H1 (cell line): Measurements from ENCODE around the gene PFKM. TPM values are rescaled to one million over a fixed set of nuclear protein-coding genes. Genes with fewer than 3 reads are reported as not detected.
A peak's percentile ranks its signal among the peaks of the same experiment; 100 is the strongest.

Experiments used
- BRCA1 ChIP-seq: IDR thresholded peaks from 2 replicates; pipeline ENCODE4 v1.6.1; 2012; ENCODE audit warnings: low read depth, low read length, improper control_type of control experiment
- E2F6 ChIP-seq: IDR thresholded peaks from 2 replicates; pipeline ENCODE4 v1.6.1; 2012; ENCODE audit warnings: inconsistent platforms
- EGR1 ChIP-seq: IDR thresholded peaks from 2 replicates; pipeline ENCODE4 v1.6.1; 2011; ENCODE audit warnings: low read depth, low read length, borderline replicate concordance
- KDM4A ChIP-seq: IDR thresholded peaks from one replicate; pipeline ENCODE4 v1.7.1; 2012; ENCODE audit warnings: low read depth, mild to moderate bottlenecking, moderate library complexity, low read length, inconsistent platforms; ENCODE audit not compliant: severe bottlenecking
- PHF8 ChIP-seq: fragments of 200-600 bp; sonication (generic); conservative IDR thresholded peaks from 2 replicates; pipeline ENCODE4 v1.7.1; 2012; ENCODE audit warnings: low read depth, mild to moderate bottlenecking, inconsistent platforms, low read length, moderate library complexity
- POU5F1 ChIP-seq: IDR thresholded peaks from 2 replicates; pipeline ENCODE4 v1.6.1; 2011; ENCODE audit warnings: low read depth, mild to moderate bottlenecking, low read length, moderate library complexity
- RAD21 ChIP-seq, 2 experiments: IDR thresholded peaks in 1 of 2; conservative IDR thresholded peaks in 1 of 2; 2 replicates each; pipeline ENCODE4 v1.6.1; 2011; ENCODE audit warnings: low read depth in 2 of 2, low read length in 2 of 2, improper control_type of control experiment in 1 of 2, inconsistent platforms in 1 of 2, mild to moderate bottlenecking in 1 of 2, moderate library complexity in 1 of 2
- SP2 ChIP-seq: IDR thresholded peaks from 2 replicates; pipeline ENCODE4 v1.6.1; 2012; ENCODE audit warnings: mild to moderate bottlenecking, low read length, inconsistent platforms
- TCF12 ChIP-seq: IDR thresholded peaks from 2 replicates; pipeline ENCODE4 v1.6.1; 2011; ENCODE audit warnings: low read depth, mild to moderate bottlenecking, low read length
- microRNA-seq, 2 experiments: library from miRNA; unstranded; fragments of <30 nt; microRNA quantifications; one replicate each; pipeline versions ENCODE4 to v1.2.0, GENCODE V29; 2016 to 2020; ENCODE audit warnings: borderline microRNAs expressed in 2 of 2, borderline number of aligned reads in 2 of 2, borderline replicate concordance in 1 of 2
- polyA plus RNA-seq, 7 experiments: library from polyadenylated mRNA; depleted of rRNA in 3 of 7; stranded (reverse) in 5 of 7; unstranded in 2 of 7; fragments of >200 nt in 5 of 7; fragments of 200-250 nt in 2 of 7; gene quantifications; 1 replicate in 5 of 7; 2 replicates in 1 of 7; 4 replicates in 1 of 7; pipeline versions ENCODE4 v1.2.1 to v1.2.3, GENCODE V29; 2011 to 2013; ENCODE audit warnings: missing spikeins in 2 of 7, mixed read lengths in 2 of 7
- small RNA-seq: library from polyadenylated mRNA; stranded (forward); fragments of <200 nt; extraction: miRNeasy Mini kit (QIAGEN cat#:217004); gene quantifications from one replicate; pipeline ENCODE3, GENCODE V24; 2013; ENCODE audit not compliant: insufficient read depth
- total RNA-seq: library from RNA; stranded (reverse); fragmentation: NEBNext Ultra II Directional; extraction: Animal tissue kit (Norgen Biotek cat#: 25700); gene quantifications from 2 replicates; pipeline ENCODE4 v1.2.1, GENCODE V29; 2021

The PFKM gene
- total and polyA plus RNA-seq, 2 of the 8 experiments (the other 6 are each of a cell fraction or from before 2014, with no cell fraction given), result 62.6 to 106 TPM

DNA sequence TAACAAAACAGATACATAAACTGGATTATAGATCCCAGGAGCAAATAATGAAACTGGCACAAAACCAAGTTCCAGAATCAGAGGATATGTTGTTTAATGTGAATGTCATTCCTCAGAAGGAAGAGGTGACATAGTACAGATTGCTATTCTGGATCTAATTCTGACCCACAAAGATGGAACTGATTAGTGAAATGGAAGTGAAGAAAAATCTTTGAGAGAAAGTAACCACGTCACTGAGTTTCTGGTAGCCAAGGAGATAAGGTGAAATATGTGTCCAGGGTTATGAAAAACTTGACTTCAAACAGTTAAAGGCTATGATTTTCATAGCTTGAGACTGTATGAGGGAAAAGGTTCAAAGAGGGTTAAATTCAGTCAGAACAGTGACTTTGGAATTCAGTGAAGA, 75.6 kb downstream of the PFKM start (continued):
- TF ChIP-seq E2F6 (no peak), TCF12 (no peak), BRCA1 (no peak), KDM4A (no peak), PHF8 (no peak), POU5F1 (no peak), SP2 (no peak), RAD21 (IDR thresholded peaks at IDR 0.05 in 1 of 2, conservative IDR thresholded peaks at IDR 0.05 in 1 of 2; ENCODE audit: low read depth in 2 of 2, low read length in 2 of 2) (no peak), EGR1 (no peak)

Small RNA genes within 50 kb of the gene (microRNA-seq; reads per million reads assigned to microRNA genes)
- gene MIR6505, result 0.41 to 1.1 reads per million in 2 experiments

Small RNA genes within 50 kb of the gene (small RNA-seq; reads per million reads assigned to genes)
- 8.4 reads per million, percentile 78 among the genes with 10 or more reads in this experiment for gene MIR6505
- not detected for gene RNU6-1203P

Other genes starting within 250 kb of the PFKM start
- gene VDR, start 214.4 kb upstream of the PFKM start, total RNA-seq, result 0.34 and 0.65 TPM in 2 replicates
- 0.44 and 0.58 TPM in 2 replicates for gene VDR, start 214.4 kb upstream of the PFKM start, polyA plus RNA-seq (2011; rRNA removed)
- 36.6 and 37.0 TPM in 2 replicates for gene TMEM106C, start 155.8 kb upstream of the PFKM start, total RNA-seq
- gene TMEM106C, start 155.8 kb upstream of the PFKM start, polyA plus RNA-seq (2011; rRNA removed), result 35.7 and 45.3 TPM in 2 replicates
- gene COL2A1, start 114.9 kb upstream of the PFKM start, total RNA-seq, result 11.7 and 14.6 TPM in 2 replicates
- 4.2 and 8.8 TPM in 2 replicates for gene COL2A1, start 114.9 kb upstream of the PFKM start, polyA plus RNA-seq (2011; rRNA removed)
- gene SENP1, start 13.3 kb upstream of the PFKM start, total RNA-seq, result 29.8 and 31.5 TPM in 2 replicates
- gene SENP1, start 13.3 kb upstream of the PFKM start, polyA plus RNA-seq (2011; rRNA removed), result 9.5 and 14.2 TPM in 2 replicates
- gene ASB8, start 38.2 kb downstream of the PFKM start, total RNA-seq, result 8.1 and 8.3 TPM in 2 replicates
- 3.8 and 4.2 TPM in 2 replicates for gene ASB8, start 38.2 kb downstream of the PFKM start, polyA plus RNA-seq (2011; rRNA removed)
- gene CCDC184, start 64.3 kb downstream of the PFKM start, total RNA-seq, result 2.2 and 2.5 TPM in 2 replicates
- 3.0 and 3.1 TPM in 2 replicates for gene CCDC184, start 64.3 kb downstream of the PFKM start, polyA plus RNA-seq (2011; rRNA removed)
- not detected in 2 replicates for gene OR10AD1, start 83.9 kb downstream of the PFKM start, total RNA-seq
- not detected in 2 replicates for gene OR10AD1, start 83.9 kb downstream of the PFKM start, polyA plus RNA-seq (2011; rRNA removed)
- 6.2 and 7.8 TPM in 2 replicates for gene ZNF641, start 231.6 kb downstream of the PFKM start, total RNA-seq
- 1.5 and 2.4 TPM in 2 replicates for gene ZNF641, start 231.6 kb downstream of the PFKM start, polyA plus RNA-seq (2011; rRNA removed)